HEK293 (cell line): ENCODE results near the gene DYTN.

Source experiments
- BCL11A ChIP-seq: fragments of 450-650 bp; formaldehyde crosslinking; IDR thresholded peaks from 2 replicates; pipeline ENCODE4 v1.5.1; 2016; ENCODE audit warnings: low read depth, missing biosample characterization, missing genetic modification characterization
- CTCF ChIP-seq: fragments of 450-650 bp; formaldehyde crosslinking; IDR thresholded peaks from 2 replicates; pipeline ENCODE4 v1.5.1; 2016; ENCODE audit warnings: missing biosample characterization, missing genetic modification characterization
- HOXA7 ChIP-seq: sonication (generic); formaldehyde crosslinking; IDR thresholded peaks from 2 replicates; pipeline ENCODE4 v1.8.1; 2022; ENCODE audit warnings: missing genetic modification reagents, borderline replicate concordance
- RBAK ChIP-seq: fragments of 450-650 bp; formaldehyde crosslinking; IDR thresholded peaks from 2 replicates; pipeline ENCODE4 v1.5.1; 2016; ENCODE audit warnings: missing biosample characterization, missing genetic modification characterization
- SP2 ChIP-seq: fragments of 450-650 bp; formaldehyde crosslinking; IDR thresholded peaks from 2 replicates; pipeline ENCODE4 v1.5.1; 2016; ENCODE audit warnings: missing biosample characterization, missing genetic modification characterization
- ZBTB1 ChIP-seq: fragments of 450-650 bp; formaldehyde crosslinking; IDR thresholded peaks from 2 replicates; pipeline ENCODE4 v1.5.1; 2016; ENCODE audit warnings: missing biosample characterization, missing genetic modification characterization
- ZBTB17 ChIP-seq: fragments of 450-650 bp; formaldehyde crosslinking; IDR thresholded peaks from 2 replicates; pipeline ENCODE4 v1.5.1; 2016; ENCODE audit warnings: missing biosample characterization, missing genetic modification characterization
- ZBTB20 ChIP-seq: fragments of 450-650 bp; formaldehyde crosslinking; IDR thresholded peaks from 2 replicates; pipeline ENCODE4 v1.5.1; 2016; ENCODE audit warnings: missing biosample characterization, missing genetic modification characterization
- ZFHX2 ChIP-seq: fragments of 450-650 bp; formaldehyde crosslinking; conservative IDR thresholded peaks from 2 replicates; pipeline ENCODE4 v1.5.1; 2016; ENCODE audit warnings: missing biosample characterization, missing genetic modification characterization
- ZFP69B ChIP-seq: fragments of 450-650 bp; formaldehyde crosslinking; IDR thresholded peaks from 2 replicates; pipeline ENCODE4 v1.5.1; 2016; ENCODE audit warnings: missing biosample characterization, missing genetic modification characterization
- ZNF16 ChIP-seq: fragments of 450-650 bp; formaldehyde crosslinking; IDR thresholded peaks from 2 replicates; pipeline ENCODE4 v1.5.1; 2016; ENCODE audit warnings: low read depth, missing biosample characterization, missing genetic modification characterization
- ZNF174 ChIP-seq: fragments of 450-650 bp; formaldehyde crosslinking; IDR thresholded peaks from 2 replicates; pipeline ENCODE4 v1.5.0; 2017; ENCODE audit warnings: missing biosample characterization, mild to moderate bottlenecking, missing genetic modification characterization
- ZNF202 ChIP-seq: fragments of 450-650 bp; formaldehyde crosslinking; IDR thresholded peaks from 2 replicates; pipeline ENCODE4 v1.5.1; 2016; ENCODE audit warnings: missing biosample characterization, missing genetic modification characterization, borderline replicate concordance
- ZNF23 ChIP-seq: fragments of 450-650 bp; formaldehyde crosslinking; IDR thresholded peaks from 2 replicates; pipeline ENCODE4 v1.5.1; 2016; ENCODE audit warnings: missing biosample characterization, missing genetic modification characterization, borderline replicate concordance
- ZNF248 ChIP-seq: fragments of 450-650 bp; formaldehyde crosslinking; IDR thresholded peaks from 2 replicates; pipeline ENCODE4 v1.5.1; 2017; ENCODE audit warnings: missing biosample characterization, missing genetic modification characterization
- ZNF292 ChIP-seq: fragments of 450-650 bp; formaldehyde crosslinking; IDR thresholded peaks from 2 replicates; pipeline ENCODE4 v1.5.1; 2016; ENCODE audit warnings: low read depth, missing biosample characterization, missing genetic modification characterization, borderline replicate concordance
- ZNF544 ChIP-seq: fragments of 450-650 bp; formaldehyde crosslinking; IDR thresholded peaks from 2 replicates; pipeline ENCODE4 v1.5.0; 2017; ENCODE audit warnings: missing biosample characterization, missing genetic modification characterization
- ZNF549 ChIP-seq: fragments of 450-650 bp; IDR thresholded peaks from 2 replicates; pipeline ENCODE4 v1.5.1; 2018; ENCODE audit warnings: missing biosample characterization, missing genetic modification characterization, mild to moderate bottlenecking, inconsistent platforms, moderate library complexity
- ZNF701 ChIP-seq: fragments of 450-650 bp; formaldehyde crosslinking; IDR thresholded peaks from 2 replicates; pipeline ENCODE4 v1.5.1; 2016; ENCODE audit warnings: missing biosample characterization, missing genetic modification characterization
- ZNF777 ChIP-seq: fragments of 450-650 bp; formaldehyde crosslinking; IDR thresholded peaks from 2 replicates; pipeline ENCODE4 v1.5.1; 2017; ENCODE audit warnings: missing biosample characterization, missing genetic modification characterization, borderline replicate concordance
- ZNF785 ChIP-seq: fragments of 450-650 bp; formaldehyde crosslinking; IDR thresholded peaks from 2 replicates; pipeline ENCODE4 v1.5.1; 2016; ENCODE audit warnings: missing biosample characterization, missing genetic modification characterization
- ZNF792 ChIP-seq: fragments of 450-650 bp; formaldehyde crosslinking; IDR thresholded peaks from 2 replicates; pipeline ENCODE4 v1.5.1; 2016; ENCODE audit warnings: missing biosample characterization, missing genetic modification characterization
- ZNF830 ChIP-seq: fragments of 450-650 bp; IDR thresholded peaks from 2 replicates; pipeline ENCODE4 v1.5.0; 2018; ENCODE audit warnings: missing biosample characterization, missing genetic modification characterization, low read depth, mild to moderate bottlenecking, moderate library complexity
- TF ChIP-seq, protein P1 (sequence below): fragments of 450-650 bp; formaldehyde crosslinking; IDR thresholded peaks from 2 replicates; pipeline ENCODE4 v1.5.1; 2016; ENCODE audit warnings: missing biosample characterization, missing genetic modification characterization
- TF ChIP-seq, protein P2 (sequence below): fragments of 450-650 bp; formaldehyde crosslinking; IDR thresholded peaks from 2 replicates; pipeline ENCODE4 v1.5.1; 2016; ENCODE audit warnings: missing biosample characterization, missing genetic modification characterization
- TF ChIP-seq, protein P3 (sequence below): fragments of 450-650 bp; formaldehyde crosslinking; IDR thresholded peaks from 2 replicates; pipeline ENCODE4 v1.5.1; 2016; ENCODE audit warnings: missing biosample characterization, missing genetic modification characterization
- TF ChIP-seq, protein P4 (sequence below): fragments of 450-650 bp; formaldehyde crosslinking; IDR thresholded peaks from 2 replicates; pipeline ENCODE4 v1.5.1; 2016; ENCODE audit warnings: missing biosample characterization, missing genetic modification characterization
- TF ChIP-seq, protein P5 (sequence below): fragments of 450-650 bp; formaldehyde crosslinking; IDR thresholded peaks from 2 replicates; pipeline ENCODE4 v1.5.1; 2016; ENCODE audit warnings: missing biosample characterization, missing genetic modification characterization, borderline replicate concordance
- TF ChIP-seq, protein P6 (sequence below): fragments of 450-650 bp; formaldehyde crosslinking; IDR thresholded peaks from 2 replicates; pipeline ENCODE4 v1.5.1; 2016; ENCODE audit warnings: missing biosample characterization, missing genetic modification characterization, low read depth

Gene DYTN

DNA sequence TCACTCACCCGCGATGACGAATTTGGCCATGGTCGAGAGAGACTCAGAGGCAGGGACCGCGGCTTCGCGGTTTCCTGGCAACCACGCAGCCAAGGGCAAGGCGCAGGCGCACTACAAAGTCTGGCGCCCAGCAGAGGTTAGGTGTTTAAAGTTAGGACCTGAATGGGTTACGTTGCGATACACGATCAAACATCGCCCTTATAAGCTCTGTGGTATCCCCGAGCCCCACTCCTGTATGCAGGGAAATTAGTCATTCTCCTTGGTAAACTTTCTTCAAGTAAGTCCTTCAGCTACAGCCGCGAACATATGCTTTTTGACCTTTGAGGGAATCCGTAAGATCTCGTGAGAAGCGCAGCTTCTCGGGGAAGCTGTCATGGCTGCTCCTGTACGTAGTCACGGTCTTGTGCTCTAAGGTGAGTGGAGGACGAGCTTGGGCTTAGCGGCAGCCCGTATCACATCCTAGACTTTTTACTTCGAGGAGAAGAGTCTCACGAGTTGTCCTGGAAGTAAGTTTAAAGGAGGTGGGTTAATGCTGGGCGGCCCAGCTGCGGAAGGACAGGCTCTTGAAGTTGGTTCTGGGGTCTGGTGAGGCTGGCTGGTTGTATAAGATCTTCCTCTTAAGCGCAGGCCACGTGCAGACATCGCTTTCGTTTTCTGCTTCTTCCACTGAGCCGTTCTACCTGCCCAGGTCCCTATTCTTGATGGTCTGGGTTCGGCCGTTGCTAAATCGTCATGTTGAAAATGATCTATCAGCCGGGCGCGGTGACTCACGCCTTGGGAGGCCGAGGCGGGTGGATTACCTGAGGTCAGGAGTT, 47.3 kb upstream of the DYTN start, which contains the start of the genes FASTKD2 and MDH1B (continued):
- no peak for TF ChIP-seq ZBTB20 (tag by site-specific recombination)
- TF ChIP-seq, protein P1, sequence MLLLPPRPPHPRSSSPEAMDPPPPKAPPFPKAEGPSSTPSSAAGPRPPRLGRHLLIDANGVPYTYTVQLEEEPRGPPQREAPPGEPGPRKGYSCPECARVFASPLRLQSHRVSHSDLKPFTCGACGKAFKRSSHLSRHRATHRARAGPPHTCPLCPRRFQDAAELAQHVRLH (tag by site-specific recombination), result no peak
- TF ChIP-seq ZBTB17, result no peak
- no peak for TF ChIP-seq CTCF (tag by site-specific recombination)
- no peak for TF ChIP-seq ZNF792 (tag by site-specific recombination)
- TF ChIP-seq ZNF202 (tag by site-specific recombination), result no peak
- TF ChIP-seq, protein P2, sequence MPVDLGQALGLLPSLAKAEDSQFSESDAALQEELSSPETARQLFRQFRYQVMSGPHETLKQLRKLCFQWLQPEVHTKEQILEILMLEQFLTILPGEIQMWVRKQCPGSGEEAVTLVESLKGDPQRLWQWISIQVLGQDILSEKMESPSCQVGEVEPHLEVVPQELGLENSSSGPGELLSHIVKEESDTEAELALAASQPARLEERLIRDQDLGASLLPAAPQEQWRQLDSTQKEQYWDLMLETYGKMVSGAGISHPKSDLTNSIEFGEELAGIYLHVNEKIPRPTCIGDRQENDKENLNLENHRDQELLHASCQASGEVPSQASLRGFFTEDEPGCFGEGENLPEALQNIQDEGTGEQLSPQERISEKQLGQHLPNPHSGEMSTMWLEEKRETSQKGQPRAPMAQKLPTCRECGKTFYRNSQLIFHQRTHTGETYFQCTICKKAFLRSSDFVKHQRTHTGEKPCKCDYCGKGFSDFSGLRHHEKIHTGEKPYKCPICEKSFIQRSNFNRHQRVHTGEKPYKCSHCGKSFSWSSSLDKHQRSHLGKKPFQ (tag by site-specific recombination), result no peak
- no peak for TF ChIP-seq ZNF785
- no peak for TF ChIP-seq ZNF248 (tag by site-specific recombination)
- TF ChIP-seq ZFHX2 (tag by site-specific recombination), result no peak
- no peak for TF ChIP-seq RBAK (tag by site-specific recombination)
- no peak for TF ChIP-seq ZNF544 (tag by site-specific recombination)
- TF ChIP-seq ZBTB1 (tag by site-specific recombination), result no peak
- no peak for TF ChIP-seq ZNF174 (tag by site-specific recombination)
- TF ChIP-seq, protein P3, sequence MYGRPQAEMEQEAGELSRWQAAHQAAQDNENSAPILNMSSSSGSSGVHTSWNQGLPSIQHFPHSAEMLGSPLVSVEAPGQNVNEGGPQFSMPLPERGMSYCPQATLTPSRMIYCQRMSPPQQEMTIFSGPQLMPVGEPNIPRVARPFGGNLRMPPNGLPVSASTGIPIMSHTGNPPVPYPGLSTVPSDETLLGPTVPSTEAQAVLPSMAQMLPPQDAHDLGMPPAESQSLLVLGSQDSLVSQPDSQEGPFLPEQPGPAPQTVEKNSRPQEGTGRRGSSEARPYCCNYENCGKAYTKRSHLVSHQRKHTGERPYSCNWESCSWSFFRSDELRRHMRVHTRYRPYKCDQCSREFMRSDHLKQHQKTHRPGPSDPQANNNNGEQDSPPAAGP (tag by site-specific recombination), result peak; percentile 17; the same call in 1 of the 2 replicates
- TF ChIP-seq ZNF16 (tag by site-specific recombination), result no peak
- no peak for TF ChIP-seq ZNF830 (tag by site-specific recombination)
- TF ChIP-seq, protein P4, sequence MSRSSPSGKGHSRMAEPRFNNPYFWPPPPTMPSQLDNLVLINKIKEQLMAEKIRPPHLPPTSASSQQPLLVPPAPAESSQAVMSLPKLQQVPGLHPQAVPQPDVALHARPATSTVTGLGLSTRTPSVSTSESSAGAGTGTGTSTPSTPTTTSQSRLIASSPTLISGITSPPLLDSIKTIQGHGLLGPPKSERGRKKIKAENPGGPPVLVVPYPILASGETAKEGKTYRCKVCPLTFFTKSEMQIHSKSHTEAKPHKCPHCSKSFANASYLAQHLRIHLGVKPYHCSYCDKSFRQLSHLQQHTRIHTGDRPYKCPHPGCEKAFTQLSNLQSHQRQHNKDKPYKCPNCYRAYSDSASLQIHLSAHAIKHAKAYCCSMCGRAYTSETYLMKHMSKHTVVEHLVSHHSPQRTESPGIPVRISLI (tag by site-specific recombination), result no peak
- TF ChIP-seq, protein P5, sequence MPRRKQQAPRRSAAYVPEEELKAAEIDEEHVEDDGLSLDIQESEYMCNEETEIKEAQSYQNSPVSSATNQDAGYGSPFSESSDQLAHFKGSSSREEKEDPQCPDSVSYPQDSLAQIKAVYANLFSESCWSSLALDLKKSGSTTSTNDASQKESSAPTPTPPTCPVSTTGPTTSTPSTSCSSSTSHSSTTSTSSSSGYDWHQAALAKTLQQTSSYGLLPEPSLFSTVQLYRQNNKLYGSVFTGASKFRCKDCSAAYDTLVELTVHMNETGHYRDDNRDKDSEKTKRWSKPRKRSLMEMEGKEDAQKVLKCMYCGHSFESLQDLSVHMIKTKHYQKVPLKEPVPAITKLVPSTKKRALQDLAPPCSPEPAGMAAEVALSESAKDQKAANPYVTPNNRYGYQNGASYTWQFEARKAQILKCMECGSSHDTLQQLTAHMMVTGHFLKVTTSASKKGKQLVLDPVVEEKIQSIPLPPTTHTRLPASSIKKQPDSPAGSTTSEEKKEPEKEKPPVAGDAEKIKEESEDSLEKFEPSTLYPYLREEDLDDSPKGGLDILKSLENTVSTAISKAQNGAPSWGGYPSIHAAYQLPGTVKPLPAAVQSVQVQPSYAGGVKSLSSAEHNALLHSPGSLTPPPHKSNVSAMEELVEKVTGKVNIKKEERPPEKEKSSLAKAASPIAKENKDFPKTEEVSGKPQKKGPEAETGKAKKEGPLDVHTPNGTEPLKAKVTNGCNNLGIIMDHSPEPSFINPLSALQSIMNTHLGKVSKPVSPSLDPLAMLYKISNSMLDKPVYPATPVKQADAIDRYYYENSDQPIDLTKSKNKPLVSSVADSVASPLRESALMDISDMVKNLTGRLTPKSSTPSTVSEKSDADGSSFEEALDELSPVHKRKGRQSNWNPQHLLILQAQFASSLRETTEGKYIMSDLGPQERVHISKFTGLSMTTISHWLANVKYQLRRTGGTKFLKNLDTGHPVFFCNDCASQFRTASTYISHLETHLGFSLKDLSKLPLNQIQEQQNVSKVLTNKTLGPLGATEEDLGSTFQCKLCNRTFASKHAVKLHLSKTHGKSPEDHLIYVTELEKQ (tag by site-specific recombination), result no peak
- TF ChIP-seq ZNF701, result no peak
- TF ChIP-seq SP2, result no peak
- TF ChIP-seq ZNF292 (tag by site-specific recombination), result no peak
- TF ChIP-seq ZNF549 (tag by site-specific recombination), result no peak
- TF ChIP-seq HOXA7 (CRISPR knock-in tag), result no peak
- TF ChIP-seq, protein P6, sequence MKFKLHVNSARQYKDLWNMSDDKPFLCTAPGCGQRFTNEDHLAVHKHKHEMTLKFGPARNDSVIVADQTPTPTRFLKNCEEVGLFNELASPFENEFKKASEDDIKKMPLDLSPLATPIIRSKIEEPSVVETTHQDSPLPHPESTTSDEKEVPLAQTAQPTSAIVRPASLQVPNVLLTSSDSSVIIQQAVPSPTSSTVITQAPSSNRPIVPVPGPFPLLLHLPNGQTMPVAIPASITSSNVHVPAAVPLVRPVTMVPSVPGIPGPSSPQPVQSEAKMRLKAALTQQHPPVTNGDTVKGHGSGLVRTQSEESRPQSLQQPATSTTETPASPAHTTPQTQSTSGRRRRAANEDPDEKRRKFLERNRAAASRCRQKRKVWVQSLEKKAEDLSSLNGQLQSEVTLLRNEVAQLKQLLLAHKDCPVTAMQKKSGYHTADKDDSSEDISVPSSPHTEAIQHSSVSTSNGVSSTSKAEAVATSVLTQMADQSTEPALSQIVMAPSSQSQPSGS (tag by site-specific recombination), result no peak
- TF ChIP-seq BCL11A, result no peak
- peak; percentile 92; the same call in 1 of the 2 replicates for TF ChIP-seq ZFP69B
- no peak for TF ChIP-seq ZNF777 (tag by site-specific recombination)
- no peak for TF ChIP-seq ZNF23
